ENCODE measurements around the gene NOTCH3.

- TF ChIP-seq CTCF (IDR thresholded peaks at IDR 0.05 in 4 of 5, conservative IDR thresholded peaks at IDR 0.05 in 1 of 5) (no peak), POLR2A (IDR thresholded peaks at IDR 0.05) (no peak)
These were observed 46.6 kb upstream of the NOTCH3 start for GRCh38 chr19:15247107-15248014.

Data from gastrocnemius medialis (tissue), 4 donors.